H9 (cell line): Measurements from ENCODE around the gene KCNN3. TPM values are rescaled to one million over a fixed set of nuclear protein-coding genes. Genes with fewer than 3 reads are reported as not detected.

ENCODE experiments used
- DNase-seq: peaks from one replicate; pipeline ENCODE4 v3.0.0-alpha.2; 2017
- H2AFZ ChIP-seq: one replicate; pipeline ENCODE4 v1.6.1; 2013; ENCODE audit warnings: mild to moderate bottlenecking, low read length, control low read depth, moderate library complexity
- H2AK5ac ChIP-seq: 2 replicates; pipeline ENCODE4 v1.6.1; 2013; ENCODE audit warnings: low read length, control low read depth, mixed read lengths; ENCODE audit not compliant: insufficient read length
- H2BK120ac ChIP-seq: one replicate; pipeline ENCODE4 v1.6.1; 2013; ENCODE audit warnings: low read depth, mild to moderate bottlenecking, low read length, control low read depth, inconsistent platforms; ENCODE audit not compliant: poor library complexity, severe bottlenecking
- H2BK12ac ChIP-seq: 2 replicates; pipeline ENCODE4 v1.6.1; 2013; ENCODE audit warnings: low read length, control low read depth, mixed read lengths, low read depth; ENCODE audit not compliant: insufficient read length
- H2BK15ac ChIP-seq: 2 replicates; pipeline ENCODE4 v1.6.1; 2013; ENCODE audit warnings: low read depth, low read length, control low read depth
- H2BK20ac ChIP-seq: one replicate; pipeline ENCODE4 v1.6.1; 2013; ENCODE audit warnings: low read depth, mild to moderate bottlenecking, low read length, control low read depth, inconsistent platforms; ENCODE audit not compliant: poor library complexity, severe bottlenecking
- H2BK5ac ChIP-seq: 2 replicates; pipeline ENCODE4 v1.6.1; 2013; ENCODE audit warnings: low read length, control low read depth, mixed read lengths; ENCODE audit not compliant: insufficient read length
- H3K14ac ChIP-seq: 2 replicates; pipeline ENCODE4 v1.6.1; 2013; ENCODE audit warnings: low read length, control low read depth; ENCODE audit not compliant: insufficient read depth
- H3K18ac ChIP-seq: 2 replicates; pipeline ENCODE4 v1.6.1; 2013; ENCODE audit warnings: low read depth, mild to moderate bottlenecking, mixed read lengths, low read length, control low read depth; ENCODE audit not compliant: insufficient read length
- H3K23ac ChIP-seq: 2 replicates; pipeline ENCODE4 v1.6.1; 2013; ENCODE audit warnings: low read length, control low read depth, mixed read lengths, low read depth; ENCODE audit not compliant: insufficient read length
- H3K23me2 ChIP-seq: 2 replicates; pipeline ENCODE4 v1.6.1; 2013; ENCODE audit warnings: low read depth, mild to moderate bottlenecking, mixed read lengths, low read length, control low read depth; ENCODE audit not compliant: insufficient read length, poor library complexity, severe bottlenecking
- H3K27ac ChIP-seq: 2 replicates; pipeline ENCODE4 v1.5.1; 2013; ENCODE audit warnings: low read length, control low read depth, mixed read lengths, low read depth; ENCODE audit not compliant: insufficient read length
- H3K27me3 ChIP-seq: 2 replicates; pipeline ENCODE4 v1.6.1; 2013; ENCODE audit warnings: low read length, control low read depth, inconsistent platforms; ENCODE audit not compliant: insufficient read depth
- H3K4ac ChIP-seq: 2 replicates; pipeline ENCODE4 v1.6.1; 2013; ENCODE audit warnings: low read depth, mild to moderate bottlenecking, control low read depth, inconsistent platforms, low read length, moderate library complexity
- H3K4me1 ChIP-seq: 2 replicates; pipeline ENCODE4 v1.6.1; 2013; ENCODE audit warnings: low read length, control low read depth, inconsistent platforms; ENCODE audit not compliant: insufficient read depth
- H3K4me2 ChIP-seq: 2 replicates; pipeline ENCODE4 v1.6.1; 2013; ENCODE audit warnings: low read length, control low read depth, mixed read lengths; ENCODE audit not compliant: insufficient read length, insufficient read depth
- H3K56ac ChIP-seq: 2 replicates; pipeline ENCODE4 v1.6.1; 2013; ENCODE audit warnings: low read depth, mild to moderate bottlenecking, mixed read lengths, low read length, control low read depth; ENCODE audit not compliant: insufficient read length
- H3K79me1 ChIP-seq: 2 replicates; pipeline ENCODE4 v1.6.1; 2013; ENCODE audit warnings: low read depth, mild to moderate bottlenecking, moderate library complexity, low read length, control low read depth, inconsistent platforms; ENCODE audit not compliant: insufficient read depth, poor library complexity, severe bottlenecking
- H3K79me2 ChIP-seq: 2 replicates; pipeline ENCODE4 v1.6.1; 2013; ENCODE audit warnings: low read length, control low read depth, inconsistent platforms; ENCODE audit not compliant: insufficient read depth
- H3K9ac ChIP-seq: 2 replicates; pipeline ENCODE4 v1.6.1; 2013; ENCODE audit warnings: low read length, control low read depth, mixed read lengths; ENCODE audit not compliant: insufficient read length; ENCODE audit errors: extremely low read depth
- H3K9me3 ChIP-seq: one replicate; pipeline ENCODE4 v1.6.1; 2013; ENCODE audit warnings: low read depth, low read length, inconsistent platforms; ENCODE audit not compliant: control insufficient read depth
- H3T11ph ChIP-seq: one replicate; pipeline ENCODE4 v1.6.1; 2013; ENCODE audit warnings: mild to moderate bottlenecking, low read length, control low read depth, inconsistent platforms
- H4K20me1 ChIP-seq: one replicate; pipeline ENCODE4 v1.6.1; 2013; ENCODE audit not compliant: control insufficient read depth, insufficient read length, insufficient read depth
- H4K5ac ChIP-seq: 2 replicates; pipeline ENCODE4 v1.6.1; 2013; ENCODE audit warnings: low read depth, mild to moderate bottlenecking, mixed read lengths, low read length, control low read depth; ENCODE audit not compliant: insufficient read length
- H4K8ac ChIP-seq: replicated peaks from 2 replicates; pipeline ENCODE4 v1.6.1; 2013; ENCODE audit warnings: low read length, control low read depth, mixed read lengths, low read depth; ENCODE audit not compliant: insufficient read length
- H4K91ac ChIP-seq: 2 replicates; pipeline ENCODE4 v1.6.1; 2013; ENCODE audit warnings: low read depth, mild to moderate bottlenecking, moderate library complexity, mixed read lengths, low read length, control low read depth; ENCODE audit not compliant: insufficient read length
- H3K27ac Mint-ChIP-seq, 3 experiments: 2 replicates in 2 of 3; 3 replicates in 1 of 3; pipeline ENCODE4 v1.8.0; 2020 to 2021; ENCODE audit warnings: mixed read lengths in 3 of 3, mild to moderate bottlenecking in 1 of 3, moderate library complexity in 1 of 3
- H3K27me3 Mint-ChIP-seq: 2 replicates; pipeline ENCODE4 v1.8.0; 2021; ENCODE audit warnings: low read depth, mild to moderate bottlenecking, moderate library complexity, mixed read lengths
- H3K36me3 Mint-ChIP-seq, 3 experiments: 2 replicates in 2 of 3; 3 replicates in 1 of 3; pipeline ENCODE4 v1.8.0; 2020 to 2021; ENCODE audit warnings: low read depth in 3 of 3, mixed read lengths in 3 of 3; ENCODE audit not compliant: insufficient read depth in 1 of 3
- H3K4me1 Mint-ChIP-seq, 2 experiments: 2 replicates each; pipeline ENCODE4 v1.8.0; 2020; ENCODE audit warnings: mixed read lengths in 2 of 2
- H3K4me3 Mint-ChIP-seq, 2 experiments: 2 replicates in 1 of 2; 3 replicates in 1 of 2; pipeline ENCODE4 v1.8.0; 2020 to 2021; ENCODE audit warnings: mild to moderate bottlenecking in 2 of 2, mixed read lengths in 2 of 2, moderate library complexity in 1 of 2
- H3K9me3 Mint-ChIP-seq, 2 experiments: 2 replicates in 1 of 2; 3 replicates in 1 of 2; pipeline ENCODE4 v1.8.0; 2020; ENCODE audit warnings: mild to moderate bottlenecking in 2 of 2, mixed read lengths in 2 of 2, moderate library complexity in 1 of 2
- WGBS: extraction: QIAGEN DNeasy Blood & Tissue Kit; methylation state at CpG from one replicate; pipeline ENCODE4 v1.1.7; 2013; ENCODE audit warnings: missing lambda C conversion rate, low lambda C conversion rate, mixed read lengths; ENCODE audit not compliant: insufficient read length; ENCODE audit errors: extremely low coverage; 5-methylcytosine and 5-hydroxymethylcytosine counted together
- total RNA-seq: library from RNA; stranded (reverse); gene quantifications from 2 replicates; pipeline ENCODE4 v1.2.1, GENCODE V29; 2021
- TF ChIP-seq, protein P1 (sequence below): fragments of 200-600 bp; sonication (generic); conservative IDR thresholded peaks from 3 replicates; pipeline ENCODE4 v1.8.0; 2021; ENCODE audit warnings: antibody characterized with exemption, mild to moderate bottlenecking

KCNN3 gene
- total RNA-seq, 1 experiment from 2014 or later: 0.83 TPM

DNA sequence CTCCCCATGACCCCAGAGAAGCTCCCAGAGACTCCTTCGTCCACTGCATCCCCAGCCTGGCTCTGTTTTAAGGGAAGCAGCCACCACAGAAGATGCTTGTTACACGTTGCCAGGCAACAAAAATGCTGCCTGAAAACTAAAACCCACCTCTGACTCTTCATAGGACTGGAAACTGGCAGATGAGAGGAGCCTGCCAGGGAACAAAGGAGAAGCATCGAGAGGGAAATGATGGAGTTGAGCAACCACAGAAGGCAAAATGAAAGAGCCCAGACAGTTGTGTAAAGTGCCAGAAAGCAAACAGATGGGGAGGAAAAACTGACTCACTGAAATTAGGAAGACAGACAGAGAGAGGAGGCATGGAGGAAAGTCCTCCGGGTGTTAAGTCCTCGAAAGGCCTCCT is 118.4 kb downstream of the KCNN3 start:
- no peaks in the 10 kb centered on the region for H3K36me3 Mint-ChIP-seq
- no peak overlapping the region for H2BK120ac ChIP-seq
- H4K20me1 ChIP-seq: no peaks in the 10 kb centered on the region
- no peak overlapping the region for H2AK5ac ChIP-seq
- H3K4me1 ChIP-seq: no peaks in the 10 kb centered on the region
- no peak overlapping the region for H2BK12ac ChIP-seq
- peaks cover 16% of the 10 kb centered on the region for H3K27me3 Mint-ChIP-seq
- no peaks in the 10 kb centered on the region for H3K79me2 ChIP-seq
- H3K9me3 Mint-ChIP-seq: no peaks in the 10 kb centered on the region
- no peak overlapping the region for H3K23ac ChIP-seq
- no peak overlapping the region for H3K14ac ChIP-seq
- H3K9ac ChIP-seq: no peak overlapping the region
- no peaks in the 10 kb centered on the region for H3K23me2 ChIP-seq
- no peak overlapping the region for H4K5ac ChIP-seq
- H4K8ac ChIP-seq: no peak overlapping the region
- no peak overlapping the region for H3T11ph ChIP-seq
- H4K91ac ChIP-seq: no peak overlapping the region
- H3K27ac Mint-ChIP-seq: no peak overlapping the region
- H3K9me3 ChIP-seq: no peaks in the 10 kb centered on the region
- WGBS: no CpG with 5 or more reads among the region's 5 CpGs
- DNase-seq: no peak
- TF ChIP-seq, protein P1, sequence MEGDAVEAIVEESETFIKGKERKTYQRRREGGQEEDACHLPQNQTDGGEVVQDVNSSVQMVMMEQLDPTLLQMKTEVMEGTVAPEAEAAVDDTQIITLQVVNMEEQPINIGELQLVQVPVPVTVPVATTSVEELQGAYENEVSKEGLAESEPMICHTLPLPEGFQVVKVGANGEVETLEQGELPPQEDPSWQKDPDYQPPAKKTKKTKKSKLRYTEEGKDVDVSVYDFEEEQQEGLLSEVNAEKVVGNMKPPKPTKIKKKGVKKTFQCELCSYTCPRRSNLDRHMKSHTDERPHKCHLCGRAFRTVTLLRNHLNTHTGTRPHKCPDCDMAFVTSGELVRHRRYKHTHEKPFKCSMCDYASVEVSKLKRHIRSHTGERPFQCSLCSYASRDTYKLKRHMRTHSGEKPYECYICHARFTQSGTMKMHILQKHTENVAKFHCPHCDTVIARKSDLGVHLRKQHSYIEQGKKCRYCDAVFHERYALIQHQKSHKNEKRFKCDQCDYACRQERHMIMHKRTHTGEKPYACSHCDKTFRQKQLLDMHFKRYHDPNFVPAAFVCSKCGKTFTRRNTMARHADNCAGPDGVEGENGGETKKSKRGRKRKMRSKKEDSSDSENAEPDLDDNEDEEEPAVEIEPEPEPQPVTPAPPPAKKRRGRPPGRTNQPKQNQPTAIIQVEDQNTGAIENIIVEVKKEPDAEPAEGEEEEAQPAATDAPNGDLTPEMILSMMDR: no peak
- H2BK20ac ChIP-seq: no peak overlapping the region
- H3K4ac ChIP-seq: no peak overlapping the region
- H2BK5ac ChIP-seq: no peak overlapping the region
- no peak overlapping the region for H3K4me2 ChIP-seq
- H3K56ac ChIP-seq: no peak overlapping the region
- H3K4me3 Mint-ChIP-seq: no peak overlapping the region
- peaks cover 30 to 35% of the 10 kb centered on the region in 2 experiments for H3K4me1 Mint-ChIP-seq
- H3K27ac ChIP-seq: no peak overlapping the region
- H3K18ac ChIP-seq: no peak overlapping the region
- H2BK15ac ChIP-seq: no peak overlapping the region
- no peaks in the 10 kb centered on the region for H3K79me1 ChIP-seq
- no peaks in the 10 kb centered on the region for H3K27me3 ChIP-seq
- no peak overlapping the region for H2AFZ ChIP-seq
